CMK (cell line): ENCODE data around the gene SASH1.
A peak's percentile ranks its signal among the peaks of the same experiment; 100 is the strongest.

Experiments used
- DNase-seq: peaks from one replicate; pipeline ENCODE4 v3.0.0-alpha.2; 2010; ENCODE audit warnings: low read depth

The SASH1 gene

GRCh38 chr6:148460876-148461646 lies 118.4 kb downstream of the SASH1 start:
- no peak for DNase-seq

- no peak for DNase-seq
Observed at GRCh38 chr6:148461986-148462577, 119.4 kb downstream of the SASH1 start.

- DNase-seq, result no peak
Observed at GRCh38 chr6:148463671-148464070, 121.0 kb downstream of the SASH1 start.

DNA sequence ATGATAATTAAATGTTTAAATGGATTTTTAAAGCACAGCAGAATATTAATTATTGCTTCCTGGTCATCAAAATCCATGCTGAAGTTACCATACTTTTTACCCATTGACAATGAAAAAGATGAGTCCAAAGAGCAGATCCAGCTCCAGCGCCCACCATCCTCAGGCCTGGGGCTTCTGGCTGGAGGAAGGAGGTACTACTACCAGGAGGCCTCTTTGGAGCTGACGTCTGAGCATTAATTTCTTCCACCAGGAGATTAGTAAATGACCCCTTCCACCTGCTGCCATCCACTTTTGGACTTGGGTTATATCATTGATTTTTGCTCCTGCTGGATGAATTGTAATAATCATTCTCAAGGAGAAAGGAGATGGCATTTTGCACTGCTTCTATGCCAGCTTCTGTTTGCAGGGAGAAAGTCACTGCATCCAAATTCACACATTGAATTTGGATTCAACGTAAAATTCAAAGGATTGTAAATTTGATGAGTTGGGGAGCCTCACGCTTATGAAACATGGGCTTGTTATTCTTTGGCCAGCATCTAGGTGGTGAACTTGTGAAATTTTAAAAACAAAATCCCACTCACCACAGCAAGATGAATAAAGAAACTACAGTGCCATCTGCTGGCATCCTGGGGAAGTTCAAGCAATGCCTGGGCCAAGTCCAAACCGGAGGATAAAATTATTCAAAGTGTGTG lies 121.8 kb downstream of the SASH1 start:
- DNase-seq, result peak; percentile 25

- DNase-seq, result no peak
Observed at GRCh38 chr6:148465011-148465335, 122.3 kb downstream of the SASH1 start.

DNA sequence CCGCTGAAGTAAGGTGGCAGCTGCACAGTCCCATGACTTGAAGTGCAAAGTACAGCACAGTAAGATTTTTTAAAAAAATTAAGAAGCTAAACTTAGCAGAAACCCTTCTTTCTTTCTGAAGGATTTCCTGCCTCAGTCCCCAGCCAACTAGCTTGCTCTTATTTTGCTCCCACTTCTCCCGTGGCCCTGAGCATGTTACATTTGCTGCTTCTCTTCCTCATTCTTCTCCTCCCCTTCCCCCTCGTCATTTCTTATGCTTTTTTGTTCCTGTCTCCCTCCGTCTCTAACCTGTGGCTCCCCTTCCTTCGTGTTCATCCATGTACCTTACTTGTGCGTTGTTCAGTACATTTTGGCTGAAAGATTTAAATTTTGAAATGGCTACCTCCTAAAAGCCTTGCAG lies 123.0 kb downstream of the SASH1 start:
- DNase-seq, result no peak

- no peak for DNase-seq
Observed at GRCh38 chr6:148466158-148466557, 123.5 kb downstream of the SASH1 start.

DNA sequence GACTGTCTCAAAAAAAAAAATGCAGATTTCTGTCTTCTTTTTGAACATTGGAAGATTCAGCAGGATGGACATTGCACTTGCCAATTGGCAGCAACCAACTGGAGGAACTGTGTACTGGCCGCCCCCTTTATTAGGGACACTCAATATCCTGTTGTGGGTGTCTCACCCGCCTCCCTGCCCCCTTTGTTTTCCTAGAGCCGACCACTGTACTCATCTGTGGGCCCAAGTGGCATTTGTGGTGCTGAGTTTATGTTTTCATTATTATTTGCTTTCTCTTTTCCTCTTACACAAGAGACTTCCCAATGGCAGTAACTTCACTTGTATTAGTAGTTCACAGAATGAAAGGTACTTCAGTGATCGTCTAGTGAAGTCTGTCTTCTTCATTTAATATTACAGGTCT lies 125.3 kb downstream of the SASH1 start:
- no peak for DNase-seq

GRCh38 chr6:148470156-148470555 lies 127.5 kb downstream of the SASH1 start:
- no peak for DNase-seq

DNA sequence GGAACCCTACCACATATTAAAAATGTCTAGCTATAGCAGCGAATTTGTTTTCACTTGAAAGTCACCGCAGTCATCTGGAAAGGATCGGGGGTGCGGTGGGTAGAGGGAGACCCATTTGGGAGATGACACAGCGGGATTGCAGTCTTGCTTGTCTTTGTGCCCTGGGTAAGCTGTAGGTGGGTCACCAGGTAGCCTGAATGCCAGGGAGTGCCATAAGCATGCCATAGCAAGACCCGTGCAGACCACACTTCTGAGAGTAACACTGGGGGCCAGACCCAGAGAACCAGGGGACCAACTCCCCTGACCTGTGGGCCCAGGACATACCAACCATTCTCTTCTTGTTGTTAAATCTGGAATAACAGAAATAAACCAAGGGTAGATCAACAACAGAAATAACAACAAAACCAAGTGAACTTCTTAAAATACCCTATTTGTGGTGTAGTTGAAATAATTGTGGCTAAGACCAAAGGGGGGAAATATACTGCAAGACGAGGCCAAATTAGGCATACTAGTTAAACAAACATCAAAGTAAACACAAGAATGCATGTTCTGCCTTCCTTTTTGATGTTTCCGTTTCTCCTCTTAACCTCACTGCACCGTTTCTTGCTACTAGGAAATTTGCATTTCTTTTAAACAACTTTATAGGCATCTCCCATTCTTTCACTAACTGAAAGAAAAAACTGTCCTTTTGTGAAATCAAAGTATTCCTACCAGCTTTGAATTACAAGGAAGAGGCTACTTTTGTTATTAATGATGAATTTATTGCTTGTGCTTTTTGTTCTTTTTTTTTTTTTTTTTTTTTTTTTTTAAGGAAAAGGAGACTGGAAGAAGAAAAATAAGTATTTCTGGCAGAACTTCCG lies 128.2 kb downstream of the SASH1 start:
- DNase-seq, result no peak

GRCh38 chr6:148471624-148472159 lies 129.1 kb downstream of the SASH1 start:
- no peak for DNase-seq

GRCh38 chr6:148472171-148473105 lies 129.8 kb downstream of the SASH1 start:
- no peak for DNase-seq

DNA sequence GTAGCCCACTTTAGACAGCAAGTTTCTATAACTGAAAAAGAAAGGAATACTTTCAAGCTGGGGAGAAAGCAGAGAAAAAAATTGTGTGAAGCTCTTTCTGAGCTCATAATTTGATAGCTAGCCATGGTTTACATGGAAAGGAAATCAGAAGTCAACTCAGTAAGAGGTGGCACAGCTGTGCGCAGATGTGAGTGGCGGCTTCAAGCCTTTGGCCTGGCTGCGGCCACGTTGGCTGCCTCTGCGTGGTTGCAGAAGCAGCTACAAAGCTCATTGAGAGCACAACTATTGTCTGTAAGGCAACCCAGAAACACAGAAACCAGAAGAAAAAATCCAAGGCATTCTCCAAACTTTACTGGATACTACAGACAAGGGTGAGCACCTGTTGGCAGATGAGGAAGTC lies 136.9 kb downstream of the SASH1 start:
- no peak for DNase-seq

- no peak for DNase-seq
Observed at GRCh38 chr6:148487461-148487860, 144.8 kb downstream of the SASH1 start.

DNA sequence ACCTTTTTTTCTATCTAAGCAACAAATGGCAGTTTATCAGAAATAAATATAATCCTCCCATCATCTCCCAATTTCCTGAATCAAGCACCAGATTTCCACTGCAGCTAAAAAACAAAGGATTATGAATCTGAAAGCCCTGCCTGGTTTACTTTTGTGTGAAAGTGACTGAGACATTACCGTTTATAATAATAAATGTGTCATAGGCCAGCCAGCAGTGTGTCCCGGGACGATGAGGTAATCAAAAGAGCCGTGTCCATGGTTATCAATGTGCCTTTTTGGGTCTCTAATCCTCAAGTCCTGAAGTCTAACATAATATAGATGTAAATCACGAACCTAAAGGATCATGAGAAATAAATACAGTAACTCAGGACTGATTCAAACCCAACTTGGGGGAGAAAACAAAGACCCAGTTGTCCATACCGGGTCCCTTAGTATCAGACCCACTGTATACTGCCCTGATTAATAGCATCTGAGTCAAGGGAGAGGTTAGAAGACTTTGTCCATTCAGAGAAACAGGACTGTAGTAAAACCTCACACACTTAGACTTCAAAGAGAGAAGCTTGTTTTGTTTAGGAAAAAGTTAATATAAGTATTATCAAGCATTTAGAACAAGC lies 149.1 kb downstream of the SASH1 start:
- no peak for DNase-seq

DNA sequence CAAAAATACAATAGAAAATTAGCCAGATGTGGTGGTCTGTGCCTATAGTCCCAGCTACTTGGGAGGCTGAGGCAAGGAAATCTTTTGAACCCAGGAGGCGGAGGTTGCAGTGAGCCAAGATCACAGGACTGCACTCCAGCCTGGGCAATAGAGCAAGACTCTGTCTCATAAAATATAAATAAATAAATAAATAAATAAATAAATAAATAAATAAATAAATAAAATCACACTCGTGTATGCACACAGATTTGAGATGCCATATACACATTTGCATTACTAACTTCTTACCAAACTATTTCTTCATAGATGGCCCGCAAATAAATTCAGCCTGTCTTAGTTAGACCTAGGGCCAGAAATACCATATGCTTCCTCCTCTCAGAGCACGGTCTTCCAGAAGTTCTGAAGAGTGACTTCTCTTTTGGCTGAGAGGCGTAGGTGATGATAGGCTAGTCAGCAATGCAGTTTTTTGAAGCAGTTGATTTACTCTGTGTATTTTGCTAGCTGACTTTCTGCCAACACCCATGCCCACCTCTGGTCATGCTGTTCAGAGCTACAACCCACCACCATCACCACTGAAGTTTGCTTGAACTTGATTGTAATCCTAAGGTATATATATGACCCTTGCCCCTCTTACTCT lies 150.1 kb downstream of the SASH1 start:
- no peak for DNase-seq

DNA sequence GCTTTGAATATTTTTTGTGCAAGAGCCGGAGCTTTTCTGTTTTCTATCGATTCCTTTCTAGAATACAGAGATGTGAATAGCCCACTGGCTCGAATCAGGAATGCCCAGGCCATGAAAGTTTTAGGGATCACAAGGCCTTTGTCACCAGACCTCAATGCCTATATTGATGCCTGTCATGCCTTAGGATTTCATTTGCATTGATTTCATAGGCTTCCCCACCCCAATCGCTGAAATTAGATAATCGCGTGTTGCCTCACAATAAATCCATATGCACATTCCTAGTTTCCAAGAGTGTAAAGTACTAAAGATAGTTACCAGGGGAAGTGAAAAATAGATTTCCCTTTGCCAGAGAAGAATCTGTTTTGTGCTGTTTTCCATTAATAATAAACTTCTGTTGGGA lies 150.8 kb downstream of the SASH1 start:
- no peak for DNase-seq

GRCh38 chr6:148494226-148494625 lies 151.6 kb downstream of the SASH1 start:
- no peak for DNase-seq

DNA sequence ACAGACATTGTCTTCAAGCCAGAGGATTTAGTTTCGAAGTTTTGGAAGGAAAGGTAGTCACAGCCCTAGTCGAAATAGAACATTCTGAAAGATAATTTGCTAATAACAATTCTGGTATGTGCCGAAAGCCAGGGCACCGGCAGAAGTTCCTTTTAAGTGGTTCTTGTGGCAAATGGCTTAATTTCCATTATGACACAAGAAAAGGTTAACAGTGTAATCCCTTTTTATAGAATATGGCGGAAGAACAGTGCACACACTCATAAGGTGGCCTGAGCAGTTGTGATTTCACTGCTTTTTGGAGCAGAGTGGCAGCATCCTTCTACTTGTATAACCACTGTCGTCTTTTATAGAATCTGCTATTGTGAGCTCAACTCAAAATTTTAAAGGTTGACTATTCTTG lies 152.4 kb downstream of the SASH1 start:
- DNase-seq, result no peak

DNA sequence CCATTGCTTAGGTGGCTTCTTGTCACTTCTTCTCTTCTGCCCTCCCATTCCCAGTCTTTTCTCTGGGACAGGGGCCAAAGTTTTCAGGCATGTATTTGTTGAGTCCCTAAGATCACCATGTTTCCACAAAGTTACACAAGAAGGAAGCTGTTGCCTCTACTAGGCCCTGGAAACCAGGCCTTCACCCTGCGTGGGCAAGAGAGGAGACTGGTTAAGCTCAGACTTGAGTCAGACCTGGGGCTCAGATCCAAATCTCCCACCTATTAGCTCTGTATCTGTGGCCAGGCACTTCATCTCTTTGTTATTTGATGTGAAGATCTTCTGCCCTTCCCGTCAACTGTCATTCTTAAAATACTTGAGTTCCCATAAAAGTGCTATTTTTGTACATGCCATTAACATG lies 154.6 kb downstream of the SASH1 start:
- no peak for DNase-seq
